Calu3 (cell line): ENCODE results near the gene GGCT. TPM values are rescaled to one million over a fixed set of nuclear protein-coding genes. Genes with fewer than 3 reads are reported as not detected.

Experiments used
- BruUV-seq: library from RNA; stranded (reverse); fragments of 400-500 nt; replicated peaks from 2 replicates; lab custom pipeline; 2021; lab: Mats Ljungman, UMichigan
- CTCF ChIA-PET: fragments of 300-600 bp; sonication (Branson Sonifier 250); formaldehyde crosslinking; loops from one replicate; lab custom pipeline; 2022; ENCODE audit warnings: antibody characterized with exemption; lab: Charles Lee
- DNase-seq: peaks from one replicate; pipeline ENCODE4 v3.0.0; 2022
- H3K27ac Mint-ChIP-seq: one replicate; pipeline ENCODE4 v1.8.0; 2022; ENCODE audit warnings: mixed read lengths; ENCODE audit not compliant: unreplicated experiment
- H3K27me3 Mint-ChIP-seq: one replicate; pipeline ENCODE4 v1.8.0; 2022; ENCODE audit warnings: mixed read lengths; ENCODE audit not compliant: unreplicated experiment
- H3K36me3 Mint-ChIP-seq: one replicate; pipeline ENCODE4 v1.8.0; 2022; ENCODE audit warnings: mild to moderate bottlenecking, moderate library complexity, mixed read lengths; ENCODE audit not compliant: insufficient read depth, unreplicated experiment
- H3K4me1 Mint-ChIP-seq: one replicate; pipeline ENCODE4 v1.8.0; 2022; ENCODE audit warnings: mild to moderate bottlenecking, low read depth, mixed read lengths; ENCODE audit not compliant: unreplicated experiment
- H3K4me3 Mint-ChIP-seq: one replicate; pipeline ENCODE4 v1.8.0; 2022; ENCODE audit warnings: mild to moderate bottlenecking, low read depth, moderate library complexity, mixed read lengths; ENCODE audit not compliant: unreplicated experiment
- H3K9me3 Mint-ChIP-seq: one replicate; pipeline ENCODE4 v1.8.0; 2022; ENCODE audit warnings: low read depth, mixed read lengths; ENCODE audit not compliant: unreplicated experiment
- intact Hi-C: fragments of 100-400 bp; cut with micrococcal nuclease; formaldehyde crosslinking; loops from one replicate; pipeline ENCODE4 v1.10.0; 2022; ENCODE audit not compliant: unreplicated experiment
- total RNA-seq: library from RNA; stranded (reverse); gene quantifications from 2 replicates; pipeline ENCODE4 v1.2.3, GENCODE V29; 2022
- TF ChIP-seq, protein P1 (sequence below): fragments of 200-600 bp; IDR thresholded peaks from one replicate; pipeline ENCODE4 v1.8.0; 2022; ENCODE audit warnings: antibody characterized with exemption; ENCODE audit not compliant: unreplicated experiment

Gene GGCT
- total RNA-seq, 1 experiment from 2014 or later: 90.6 TPM

DNA sequence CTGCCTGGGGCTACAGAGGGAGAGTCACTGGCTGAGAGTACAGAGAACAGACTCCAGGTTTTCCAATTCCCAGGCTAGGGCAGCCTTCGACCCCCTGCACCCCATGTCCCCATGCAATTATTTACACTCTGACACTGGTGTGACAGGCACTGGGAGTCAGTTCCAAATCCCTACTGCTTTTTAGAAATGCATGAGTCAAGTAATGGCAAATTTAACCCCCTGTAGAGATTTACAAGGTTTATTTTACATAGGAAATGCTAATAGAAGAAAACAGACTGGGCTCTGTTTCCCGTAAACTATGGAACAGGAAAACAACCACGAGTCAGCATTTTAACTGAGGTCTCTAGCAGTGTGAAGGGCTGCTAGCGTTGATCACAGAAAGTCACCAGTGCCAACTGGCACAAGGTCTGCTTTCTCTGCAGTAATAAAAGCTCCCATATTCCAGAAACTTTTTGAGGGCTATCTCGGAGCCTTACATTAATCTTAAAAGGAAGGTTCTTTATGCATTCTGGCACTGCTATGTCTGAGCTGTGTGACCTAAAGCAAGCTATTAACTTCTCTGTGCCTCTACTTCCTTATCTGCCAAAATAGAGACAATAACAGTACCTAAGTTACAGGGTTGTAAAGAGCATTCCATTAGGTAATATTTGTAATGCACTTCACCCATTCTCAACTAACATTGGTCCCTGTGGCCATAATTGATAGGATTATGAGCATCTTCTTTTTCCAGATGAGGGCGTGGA, 54.2 kb downstream of the GGCT start:
- intact Hi-C loops: no loop called here
- peaks cover 6% of the 10 kb centered on the region for H3K36me3 Mint-ChIP-seq
- H3K4me1 Mint-ChIP-seq: no peaks in the 10 kb centered on the region
- no TSS peak for BruUV-seq
- no peaks in the 10 kb centered on the region for H3K9me3 Mint-ChIP-seq
- no peak overlapping the region for H3K27ac Mint-ChIP-seq
- H3K4me3 Mint-ChIP-seq: no peak overlapping the region
- no peaks in the 10 kb centered on the region for H3K27me3 Mint-ChIP-seq
- TF ChIP-seq, protein P1, sequence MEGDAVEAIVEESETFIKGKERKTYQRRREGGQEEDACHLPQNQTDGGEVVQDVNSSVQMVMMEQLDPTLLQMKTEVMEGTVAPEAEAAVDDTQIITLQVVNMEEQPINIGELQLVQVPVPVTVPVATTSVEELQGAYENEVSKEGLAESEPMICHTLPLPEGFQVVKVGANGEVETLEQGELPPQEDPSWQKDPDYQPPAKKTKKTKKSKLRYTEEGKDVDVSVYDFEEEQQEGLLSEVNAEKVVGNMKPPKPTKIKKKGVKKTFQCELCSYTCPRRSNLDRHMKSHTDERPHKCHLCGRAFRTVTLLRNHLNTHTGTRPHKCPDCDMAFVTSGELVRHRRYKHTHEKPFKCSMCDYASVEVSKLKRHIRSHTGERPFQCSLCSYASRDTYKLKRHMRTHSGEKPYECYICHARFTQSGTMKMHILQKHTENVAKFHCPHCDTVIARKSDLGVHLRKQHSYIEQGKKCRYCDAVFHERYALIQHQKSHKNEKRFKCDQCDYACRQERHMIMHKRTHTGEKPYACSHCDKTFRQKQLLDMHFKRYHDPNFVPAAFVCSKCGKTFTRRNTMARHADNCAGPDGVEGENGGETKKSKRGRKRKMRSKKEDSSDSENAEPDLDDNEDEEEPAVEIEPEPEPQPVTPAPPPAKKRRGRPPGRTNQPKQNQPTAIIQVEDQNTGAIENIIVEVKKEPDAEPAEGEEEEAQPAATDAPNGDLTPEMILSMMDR: no peak
- CTCF ChIA-PET: no interaction called here
- DNase-seq: no peak

GRCh38 chr7:30448461-30449189, 56.0 kb downstream of the GGCT start:
- BruUV-seq: no TSS peak
- H3K36me3 Mint-ChIP-seq: peaks cover 6% of the 10 kb centered on the region
- no peaks in the 10 kb centered on the region for H3K9me3 Mint-ChIP-seq
- CTCF ChIA-PET: no interaction called here
- TF ChIP-seq, protein P1: no peak
- no peak overlapping the region for H3K4me3 Mint-ChIP-seq
- DNase-seq: no peak
- H3K4me1 Mint-ChIP-seq: no peaks in the 10 kb centered on the region
- intact Hi-C loops: no loop called here
- no peaks in the 10 kb centered on the region for H3K27me3 Mint-ChIP-seq
- H3K27ac Mint-ChIP-seq: no peak overlapping the region

- intact Hi-C loops: no loop called here
- H3K27me3 Mint-ChIP-seq: no peaks in the 10 kb centered on the region
Observed at GRCh38 chr7:30447466-30447865, 57.2 kb downstream of the GGCT start.

More at GRCh38 chr7:30447466-30447865, 57.2 kb downstream of the GGCT start:
- Mint-ChIP-seq H3K9me3 (no peaks in the 10 kb centered on the region), H3K4me3 (no peak overlapping the region), H3K4me1 (no peaks in the 10 kb centered on the region), H3K27ac (no peak overlapping the region), H3K36me3 (peaks cover 6% of the 10 kb centered on the region)
- TF ChIP-seq, protein P1: no peak
- CTCF ChIA-PET: no interaction called here
- no peak for DNase-seq
- BruUV-seq: no TSS peak

Other genes with a start within 250 kb of the GGCT start
- 25.8 and 28.3 TPM in 2 replicates for gene ZNRF2, start 220.2 kb downstream of the GGCT start, total RNA-seq
- gene NOD1, start 26.0 kb downstream of the GGCT start, total RNA-seq: 11.7 and 12.0 TPM in 2 replicates
- gene GARS1, start 90.0 kb upstream of the GGCT start, total RNA-seq: 244 and 283 TPM in 2 replicates
- gene CRHR2, start 177.6 kb upstream of the GGCT start, total RNA-seq: not detected in 2 replicates
- not detected in 2 replicates for gene INMT, start 247.3 kb upstream of the GGCT start, total RNA-seq